ENCODE data around the gene CDH23.

Gene CDH23

GRCh38 chr10:71788954-71789353 lies 392.2 kb downstream of the CDH23 start:
- no peak for DNase-seq

- DNase-seq: no peak
These were observed 393.2 kb downstream of the CDH23 start for GRCh38 chr10:71789871-71790270.

GRCh38 chr10:71790749-71791440 lies 394.2 kb downstream of the CDH23 start:
- DNase-seq: no peak

DNA sequence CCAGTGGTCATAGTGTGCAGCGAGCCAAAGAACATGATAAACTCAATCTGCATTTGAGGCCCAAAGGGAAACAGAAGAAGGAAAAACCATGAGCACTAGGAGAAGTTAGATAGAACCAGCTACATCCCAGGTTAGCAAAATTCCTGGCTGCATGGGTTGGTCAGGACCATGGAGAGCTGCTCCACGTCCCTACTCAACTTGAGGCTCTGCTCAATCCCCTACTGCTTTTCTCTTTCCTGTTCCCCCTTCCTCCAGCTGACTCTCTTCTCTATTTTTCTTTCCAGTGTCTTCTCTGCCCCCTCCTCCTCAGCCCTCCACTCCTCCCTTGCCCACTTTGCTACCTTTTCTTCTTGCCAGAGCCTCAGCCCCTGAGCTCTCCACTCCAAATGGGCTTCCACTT lies 398.5 kb downstream of the CDH23 start:
- no peak for DNase-seq

GRCh38 chr10:71796749-71797405 lies 400.2 kb downstream of the CDH23 start:
- no peak for DNase-seq

GRCh38 chr10:71797533-71798307 lies 401.0 kb downstream of the CDH23 start:
- DNase-seq: no peak

GRCh38 chr10:71798308-71798624 lies 401.5 kb downstream of the CDH23 start:
- DNase-seq: no peak

GRCh38 chr10:71799112-71799511 lies 402.4 kb downstream of the CDH23 start:
- DNase-seq: no peak

DNA sequence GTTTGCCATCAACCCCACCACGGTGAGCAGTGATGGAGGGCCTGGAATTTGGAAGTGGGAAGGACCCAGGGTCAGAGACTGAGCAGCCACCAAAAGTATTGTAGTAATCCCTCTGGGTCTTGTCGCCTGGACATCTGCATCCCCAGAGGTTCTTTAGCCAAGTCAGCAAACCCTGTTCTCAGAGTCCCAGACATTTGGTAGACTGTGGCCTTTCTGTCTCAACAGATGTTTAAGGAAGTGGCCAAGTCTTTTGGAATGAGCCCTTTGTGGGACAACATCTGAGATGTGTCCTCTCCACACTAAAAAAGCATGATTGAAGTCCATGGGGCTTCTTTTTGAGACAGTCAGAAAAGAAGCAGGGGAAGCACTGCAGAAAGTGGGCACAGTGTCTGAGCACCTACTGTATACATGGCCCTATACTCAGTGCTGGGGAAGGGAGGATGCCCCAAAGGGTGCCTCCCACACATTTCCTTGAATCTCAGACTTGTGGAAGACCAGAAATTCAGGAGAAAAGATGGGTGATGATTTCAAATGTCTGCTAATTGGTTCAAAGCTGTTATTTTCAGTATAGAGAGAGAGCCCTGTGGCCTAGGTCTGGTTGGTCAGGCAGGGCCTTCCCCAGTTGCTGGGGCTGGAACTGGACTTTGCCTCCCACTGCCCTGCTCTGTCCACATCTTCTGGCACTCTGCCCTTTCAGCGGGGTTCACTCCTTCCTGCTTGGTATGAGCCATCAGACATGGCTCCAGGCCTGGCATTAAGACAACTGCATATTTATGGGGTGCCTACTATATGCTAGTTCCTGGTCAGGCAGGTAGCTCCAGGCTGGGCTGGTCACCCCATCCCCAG lies 403.1 kb downstream of the CDH23 start:
- no peak for DNase-seq

DNA sequence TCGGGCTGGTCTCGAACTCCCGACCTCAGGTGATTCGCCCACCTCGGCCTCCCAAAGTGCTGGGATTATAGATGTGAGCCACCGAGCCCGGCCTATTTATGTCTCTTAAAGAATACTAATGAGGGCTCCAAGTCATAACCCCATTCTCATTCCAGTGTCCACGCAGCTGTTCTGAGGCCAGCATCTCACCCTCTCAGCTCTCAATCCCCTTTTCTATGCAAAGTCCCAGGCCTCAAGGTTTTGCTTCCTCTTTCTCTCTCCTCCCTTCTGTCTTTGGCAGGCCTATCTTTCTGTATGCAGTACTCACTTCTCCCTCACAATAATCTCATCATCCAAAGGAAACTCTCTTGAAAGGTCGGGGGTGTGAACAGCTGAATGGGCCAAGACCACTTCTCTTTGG lies 404.6 kb downstream of the CDH23 start:
- DNase-seq: no peak

DNA sequence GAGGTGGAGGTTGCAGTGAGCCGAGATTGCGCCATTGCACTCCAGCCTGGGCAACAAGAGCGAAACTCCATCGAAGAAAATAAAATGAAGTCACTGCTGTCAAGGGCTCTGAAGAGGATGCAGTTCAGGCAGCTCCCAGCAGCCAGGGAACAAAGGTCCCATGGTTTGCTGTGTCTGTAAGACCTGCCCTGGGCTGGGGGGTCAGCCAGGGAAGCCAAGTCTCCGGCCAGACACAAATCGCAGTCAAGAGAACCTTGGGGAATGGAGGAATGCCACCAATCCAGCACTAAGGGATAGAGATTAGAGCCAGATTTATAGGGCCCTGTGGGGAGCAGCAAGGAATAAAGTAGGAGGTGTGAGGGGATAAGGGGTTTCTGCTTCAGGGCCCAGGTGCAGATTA lies 405.5 kb downstream of the CDH23 start:
- DNase-seq: no peak

DNA sequence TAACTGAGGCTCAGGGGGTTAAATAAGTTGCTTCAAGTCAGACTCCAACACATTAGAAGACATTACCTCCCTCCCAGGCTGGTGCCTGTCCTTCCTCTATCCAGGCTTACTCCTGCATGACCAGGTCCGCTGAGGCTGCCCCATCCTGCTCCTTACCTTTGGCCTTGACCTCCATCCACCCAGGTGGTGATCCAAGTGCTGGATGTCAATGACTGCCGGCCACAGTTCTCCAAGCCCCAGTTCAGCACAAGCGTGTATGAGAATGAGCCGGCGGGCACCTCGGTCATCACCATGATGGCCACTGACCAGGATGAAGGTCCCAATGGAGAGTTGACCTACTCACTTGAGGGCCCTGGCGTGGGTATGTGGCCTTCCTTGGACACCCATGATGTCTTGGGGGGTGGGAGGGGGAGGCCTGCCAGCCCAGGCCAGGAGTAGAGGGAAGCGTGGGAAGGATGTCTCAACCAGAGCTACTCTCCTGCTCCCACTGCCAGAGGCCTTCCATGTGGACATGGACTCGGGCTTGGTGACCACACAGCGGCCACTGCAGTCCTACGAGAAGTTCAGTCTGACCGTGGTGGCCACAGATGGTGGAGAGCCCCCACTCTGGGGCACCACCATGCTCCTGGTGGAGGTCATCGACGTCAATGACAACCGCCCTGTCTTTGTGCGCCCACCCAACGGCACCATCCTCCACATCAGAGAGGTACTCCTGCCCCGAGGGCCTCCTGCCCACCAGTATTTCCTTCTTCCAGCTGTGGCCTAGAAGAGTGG lies 406.2 kb downstream of the CDH23 start:
- no peak for DNase-seq

DNA sequence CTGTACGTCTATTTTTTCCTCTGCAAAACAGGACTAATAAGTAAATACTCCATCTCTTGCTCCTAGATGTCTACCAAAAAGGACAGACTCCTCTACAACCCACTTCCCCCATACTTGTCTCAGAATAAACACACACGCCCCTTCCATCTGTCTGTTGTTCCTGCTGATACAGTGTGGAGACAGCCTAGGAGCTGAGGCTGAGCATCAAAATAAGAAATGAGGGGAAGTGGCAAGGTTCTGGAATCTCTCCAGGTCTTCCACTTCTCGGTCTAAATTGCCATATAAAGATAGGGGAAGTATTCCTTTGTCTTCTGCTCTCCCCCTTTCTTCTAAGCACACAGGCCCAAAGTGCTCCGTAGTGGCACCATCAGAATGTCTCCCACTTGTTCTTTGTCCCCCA lies 407.4 kb downstream of the CDH23 start:
- no peak for DNase-seq

GRCh38 chr10:71805776-71806703 lies 409.3 kb downstream of the CDH23 start:
- DNase-seq: no peak

- no peak for DNase-seq
These were observed 410.2 kb downstream of the CDH23 start for GRCh38 chr10:71806704-71807556.

GRCh38 chr10:71807557-71808510 lies 411.1 kb downstream of the CDH23 start:
- no peak for DNase-seq

DNA sequence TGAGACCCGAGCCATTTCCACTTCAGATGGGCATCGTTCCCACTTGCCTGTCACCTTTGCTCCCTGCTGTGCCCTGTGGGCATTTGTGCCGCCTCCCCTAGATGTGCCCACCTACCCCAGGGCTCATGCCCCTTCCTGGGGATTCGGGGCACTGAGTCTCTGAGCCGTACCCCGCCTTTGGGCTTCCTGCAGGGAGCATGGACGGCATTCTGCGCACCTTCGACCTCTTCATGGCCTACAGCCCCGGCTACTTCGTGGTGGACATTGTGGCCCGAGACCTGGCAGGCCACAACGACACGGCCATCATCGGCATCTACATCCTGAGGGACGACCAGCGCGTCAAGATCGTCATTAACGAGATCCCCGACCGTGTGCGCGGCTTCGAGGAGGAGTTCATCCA lies 412.9 kb downstream of the CDH23 start:
- DNase-seq: no peak

DNA sequence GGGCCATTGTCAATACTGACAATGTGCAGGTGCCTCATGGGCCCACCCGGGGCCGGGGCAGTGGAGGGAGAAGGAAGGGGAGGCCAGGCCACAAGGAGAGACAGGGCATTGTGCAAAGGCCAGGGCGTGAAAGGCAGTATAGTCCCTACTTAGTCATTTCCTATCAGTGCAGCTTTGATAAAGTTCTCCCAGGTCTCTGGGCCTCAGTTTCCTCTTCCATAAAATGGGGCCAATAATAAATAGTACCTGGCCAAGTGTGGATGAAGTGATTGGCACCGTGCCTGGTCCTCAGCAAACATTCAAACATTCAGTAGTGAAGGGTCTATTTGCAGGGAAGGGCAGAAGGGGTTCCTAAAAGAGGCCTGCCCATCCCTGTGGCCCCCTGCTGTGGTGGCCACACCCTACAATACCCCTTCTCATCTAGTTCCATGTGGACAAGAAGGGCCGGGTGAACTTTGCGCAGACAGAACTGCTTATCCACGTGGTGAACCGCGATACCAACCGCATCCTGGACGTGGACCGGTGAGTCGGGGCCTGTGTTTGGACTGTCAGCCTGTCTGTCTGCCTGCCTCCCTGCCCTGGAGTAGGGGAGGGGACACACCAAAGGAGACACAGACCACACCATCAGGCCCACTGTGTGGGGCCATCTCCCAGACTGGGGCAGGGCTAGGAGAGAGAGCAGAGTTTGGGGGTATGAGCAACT lies 413.5 kb downstream of the CDH23 start:
- no peak for DNase-seq
